Glutamatergic neuron (in vitro differentiated cells): Measurements from ENCODE around the gene FADS6. TPM values are rescaled to one million over a fixed set of nuclear protein-coding genes. Genes with fewer than 3 reads are reported as not detected.

Experiments used
- DNase-seq: peaks from one replicate; pipeline ENCODE4 v3.0.0; 2022
- H3K27ac Mint-ChIP-seq: one replicate; pipeline ENCODE4 v1.8.0; 2020; ENCODE audit warnings: mild to moderate bottlenecking, mixed read lengths, inconsistent platforms; ENCODE audit not compliant: unreplicated experiment
- H3K27me3 Mint-ChIP-seq: one replicate; pipeline ENCODE4 v1.8.0; 2020; ENCODE audit warnings: mild to moderate bottlenecking, moderate library complexity, mixed read lengths, inconsistent platforms; ENCODE audit not compliant: unreplicated experiment
- H3K36me3 Mint-ChIP-seq: one replicate; pipeline ENCODE4 v1.8.0; 2020; ENCODE audit warnings: mild to moderate bottlenecking, mixed read lengths, inconsistent platforms; ENCODE audit not compliant: unreplicated experiment
- H3K4me1 Mint-ChIP-seq: one replicate; pipeline ENCODE4 v1.8.0; 2020; ENCODE audit warnings: mild to moderate bottlenecking, low read depth, mixed read lengths, inconsistent platforms; ENCODE audit not compliant: unreplicated experiment
- H3K4me3 Mint-ChIP-seq: one replicate; pipeline ENCODE4 v1.8.0; 2020; ENCODE audit warnings: mild to moderate bottlenecking, mixed read lengths, inconsistent platforms; ENCODE audit not compliant: unreplicated experiment
- H3K9me3 Mint-ChIP-seq: one replicate; pipeline ENCODE4 v1.8.0; 2020; ENCODE audit warnings: mild to moderate bottlenecking, moderate library complexity, mixed read lengths, inconsistent platforms; ENCODE audit not compliant: unreplicated experiment
- CTCF ChIP-seq: fragments of 200-600 bp; sonication (generic); IDR thresholded peaks from one replicate; pipeline ENCODE4 v1.5.0; 2021; ENCODE audit not compliant: partially characterized antibody, unreplicated experiment
- total RNA-seq: library from RNA; stranded (reverse); fragmentation: NEBNext Ultra II Directional; extraction: Animal tissue kit (Norgen Biotek cat#: 25700); gene quantifications from one replicate; pipeline ENCODE4 v1.2.1, GENCODE V29; 2021; ENCODE audit not compliant: unreplicated experiment

The FADS6 gene
- total RNA-seq, 1 donor from 2014 or later: not detected

- H3K27ac Mint-ChIP-seq: no peak overlapping the region
Observed at GRCh38 chr17:74827800-74828199, 65.6 kb downstream of the FADS6 start.

More at GRCh38 chr17:74827800-74828199, 65.6 kb downstream of the FADS6 start:
- no peak for TF ChIP-seq CTCF
- Mint-ChIP-seq H3K4me3 (no peak overlapping the region), H3K36me3 (no peaks in the 10 kb centered on the region), H3K9me3 (peaks cover 2% of the 10 kb centered on the region), H3K4me1 (peaks cover 9% of the 10 kb centered on the region), H3K27me3 (peaks cover 8% of the 10 kb centered on the region)
- DNase-seq: no peak

Other genes with a start within 250 kb of the FADS6 start
- not detected for gene CD300LF, start 180.7 kb downstream of the FADS6 start, total RNA-seq
- 2.1 TPM for gene RAB37, start 156.4 kb downstream of the FADS6 start, total RNA-seq
- 26.9 TPM for gene NHERF1, start 145.0 kb downstream of the FADS6 start, total RNA-seq
- 67.8 TPM for gene NAT9, start 117.3 kb downstream of the FADS6 start, total RNA-seq
- gene GRIN2C, start 33.7 kb downstream of the FADS6 start, total RNA-seq: 0.12 TPM
- 12.1 TPM for gene FDXR, start 20.6 kb downstream of the FADS6 start, total RNA-seq
- gene USH1G, start 29.6 kb upstream of the FADS6 start, total RNA-seq: 0.12 TPM
- gene OTOP2, start 30.6 kb upstream of the FADS6 start, total RNA-seq: not detected
- not detected for gene OTOP3, start 42.3 kb upstream of the FADS6 start, total RNA-seq
- 106 TPM for gene HID1, start 79.1 kb upstream of the FADS6 start, total RNA-seq
- 59.4 TPM for gene CDR2L, start 94.0 kb upstream of the FADS6 start, total RNA-seq
- gene MRPL58, start 119.0 kb upstream of the FADS6 start, total RNA-seq: 22.2 TPM
- gene ATP5PD, start 153.3 kb upstream of the FADS6 start, total RNA-seq: 139 TPM
- 23.4 TPM for gene KCTD2, start 153.6 kb upstream of the FADS6 start, total RNA-seq
- gene SLC16A5, start 194.3 kb upstream of the FADS6 start, total RNA-seq: 1.1 TPM
- gene ARMC7, start 216.3 kb upstream of the FADS6 start, total RNA-seq: 9.9 TPM
- gene NT5C, start 238.1 kb upstream of the FADS6 start, total RNA-seq: 40.4 TPM